Amygdala (tissue), 56 donors: ENCODE measurements around the gene UNG.

Experiments
- DNase-seq, 56 donors: peaks; one replicate each; lab custom pipeline; 2025; lab: John Stamatoyannopoulos, UW

UNG gene

DNA sequence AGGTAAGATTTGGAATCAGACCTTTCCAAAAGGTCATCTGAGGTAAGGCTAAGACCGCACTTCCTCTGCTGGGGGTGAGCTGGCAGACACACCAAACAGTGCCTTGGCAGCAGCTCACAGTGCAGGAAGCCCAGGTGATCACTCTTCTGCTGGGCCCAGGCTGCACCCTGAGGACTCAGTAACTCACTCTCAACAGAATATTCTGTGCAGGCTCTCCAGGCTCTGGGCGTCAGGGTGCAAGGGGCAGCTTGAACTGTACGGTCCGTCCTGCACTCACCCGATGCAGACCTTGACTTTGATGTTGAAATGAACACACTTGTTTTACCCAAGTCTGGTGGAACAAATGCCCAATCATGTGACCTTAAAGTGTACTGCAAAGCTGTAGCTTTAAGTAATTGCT, 10.1 kb upstream of the UNG start:
- DNase-seq, result no peak

DNA sequence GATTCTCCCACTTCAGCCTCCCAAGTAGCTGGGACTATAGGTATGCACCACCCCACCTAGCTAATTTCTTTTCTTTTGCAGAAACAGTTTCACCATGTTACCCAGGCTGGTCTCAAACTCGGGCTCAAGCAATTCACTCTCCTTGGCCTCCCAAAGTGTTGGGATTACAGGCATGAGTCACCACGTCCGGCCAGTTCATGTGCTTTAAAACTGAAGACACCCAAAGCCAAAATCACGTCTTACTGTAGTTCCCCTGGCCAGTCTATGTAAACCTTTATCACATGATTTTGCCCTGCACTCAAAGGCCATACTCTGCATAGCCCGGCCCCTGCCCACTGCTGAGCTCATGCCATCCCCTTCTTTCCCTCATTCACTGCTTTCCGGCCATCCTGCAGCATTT, 8.6 kb upstream of the UNG start:
- no peak for DNase-seq

DNA sequence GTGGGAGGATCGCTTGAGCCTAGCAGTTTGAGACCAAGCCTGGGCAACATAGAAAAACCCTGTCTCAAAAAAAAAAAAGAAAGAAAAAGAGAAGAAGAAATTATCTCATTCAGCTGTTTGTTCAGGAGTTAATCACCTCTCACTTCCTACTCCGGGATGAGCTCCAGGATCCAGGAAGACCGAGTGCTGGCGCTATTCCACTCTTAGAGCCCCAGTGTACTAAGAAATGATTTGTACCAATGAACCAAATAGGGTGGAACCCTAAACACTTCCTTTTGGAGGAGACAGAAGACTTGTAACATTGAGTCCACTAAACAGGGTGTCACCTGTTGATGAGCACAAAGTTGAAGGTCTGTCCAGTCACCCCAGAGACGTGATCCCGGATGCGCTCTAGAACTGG, 7.7 kb upstream of the UNG start:
- DNase-seq, result no peak

DNA sequence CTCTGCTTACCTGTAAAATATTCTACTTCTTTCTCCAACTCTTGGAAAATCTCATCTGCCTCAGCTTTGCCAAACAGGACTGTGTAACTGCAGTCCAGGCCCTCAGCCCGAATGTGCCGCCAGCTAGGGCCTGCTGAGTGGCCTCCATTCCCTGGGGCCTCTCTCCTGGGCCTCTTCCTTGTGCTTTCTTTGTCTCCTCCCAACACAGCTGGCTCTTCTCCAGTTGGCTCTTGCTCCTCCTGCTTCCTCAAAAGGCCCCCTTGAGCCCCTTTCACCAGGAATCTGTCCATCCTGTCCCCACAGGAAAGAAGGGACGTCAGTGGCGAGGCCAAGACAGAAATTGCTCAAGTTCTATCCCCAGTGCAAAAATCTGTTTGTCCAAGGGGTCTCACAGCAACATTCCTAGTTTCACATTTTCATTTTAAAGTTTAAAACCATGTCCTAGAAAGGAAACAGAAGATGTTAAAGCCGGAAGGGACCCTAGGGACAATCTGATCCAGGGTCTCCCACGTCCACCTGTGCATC, 4.8 kb upstream of the UNG start:
- no peak for DNase-seq

DNA sequence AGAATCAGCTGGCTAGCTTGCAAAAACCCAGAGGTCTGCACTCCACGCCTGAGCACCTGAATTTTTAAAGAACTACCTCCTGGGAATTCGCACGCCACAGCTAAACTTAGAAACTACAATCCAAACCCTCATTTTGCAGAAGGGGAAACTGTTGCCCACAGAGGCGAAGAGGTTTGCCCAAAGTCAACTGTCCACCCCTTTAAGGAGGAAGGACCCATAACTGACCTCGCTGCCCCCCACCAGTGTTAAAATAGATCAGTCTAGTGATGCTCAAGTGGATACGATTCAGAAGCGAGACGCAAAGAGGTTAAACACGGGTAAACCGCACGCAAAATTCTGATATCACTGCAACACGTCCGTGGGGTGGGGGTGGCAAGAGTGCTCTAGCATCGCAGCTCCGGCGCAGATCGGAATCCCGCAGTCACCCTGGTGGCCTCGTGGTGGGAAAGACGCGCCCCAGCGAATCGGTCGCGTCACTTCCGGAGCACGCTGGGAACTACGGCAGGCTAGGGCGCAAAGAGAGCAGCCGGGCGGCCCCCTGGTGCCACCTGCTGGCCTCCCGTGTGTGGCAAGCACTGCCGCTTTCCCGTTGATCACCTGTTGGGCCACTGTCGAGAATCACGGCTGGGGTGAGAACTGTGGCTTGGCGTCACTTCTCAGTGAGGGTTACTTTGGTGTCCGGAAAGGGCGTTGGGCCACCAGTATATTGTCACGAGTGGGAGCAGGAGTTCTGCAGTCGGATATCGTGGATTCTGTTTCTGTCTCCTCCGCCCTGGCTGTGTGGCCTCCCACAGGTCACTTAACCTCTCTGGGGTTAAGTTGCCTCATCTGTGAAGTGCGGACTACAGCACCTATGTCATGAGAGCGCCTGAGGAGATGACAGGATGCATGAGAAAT, 4.1 kb upstream of the UNG start, which contains the start of gene ALKBH2:
TSS of gene ALKBH2 (minus strand) at position 451 of the 897 bp plus-strand sequence. CDS start 686 bp downstream, outside the sequence.
- DNase-seq, result peak; percentile 39 to 97 (median 84)

DNA sequence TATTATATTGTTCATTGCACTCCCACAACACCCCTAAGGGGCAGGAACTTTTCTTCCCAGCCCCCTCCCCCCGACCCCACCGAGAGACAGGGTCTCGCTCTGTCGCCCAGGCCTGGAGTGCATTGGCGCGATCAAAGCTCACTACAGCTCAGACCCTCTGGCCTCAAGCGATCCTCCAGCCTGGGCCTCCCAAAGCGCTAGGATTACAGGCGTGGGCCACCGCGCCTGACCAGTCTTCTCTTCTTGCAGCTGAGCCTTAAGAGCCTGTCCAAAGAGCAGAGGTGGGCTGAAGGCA, 310 bp upstream of the UNG start:
- no peak for DNase-seq

DNA sequence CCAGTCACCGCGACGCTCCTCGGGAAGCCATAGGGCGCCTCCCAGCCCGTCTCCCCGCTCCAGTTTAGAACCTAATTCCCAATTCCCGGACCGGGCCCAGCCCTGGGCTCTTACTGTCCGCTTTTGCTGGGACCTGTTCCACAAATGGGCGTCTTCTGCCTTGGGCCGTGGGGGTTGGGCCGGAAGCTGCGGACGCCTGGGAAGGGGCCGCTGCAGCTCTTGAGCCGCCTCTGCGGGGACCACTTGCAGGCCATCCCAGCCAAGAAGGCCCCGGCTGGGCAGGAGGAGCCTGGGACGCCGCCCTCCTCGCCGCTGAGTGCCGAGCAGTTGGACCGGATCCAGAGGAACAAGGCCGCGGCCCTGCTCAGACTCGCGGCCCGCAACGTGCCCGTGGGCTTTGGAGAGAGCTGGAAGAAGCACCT, 797 bp downstream of the UNG start:
- DNase-seq, result peak in 1 of 56 donors; percentile 74

DNA sequence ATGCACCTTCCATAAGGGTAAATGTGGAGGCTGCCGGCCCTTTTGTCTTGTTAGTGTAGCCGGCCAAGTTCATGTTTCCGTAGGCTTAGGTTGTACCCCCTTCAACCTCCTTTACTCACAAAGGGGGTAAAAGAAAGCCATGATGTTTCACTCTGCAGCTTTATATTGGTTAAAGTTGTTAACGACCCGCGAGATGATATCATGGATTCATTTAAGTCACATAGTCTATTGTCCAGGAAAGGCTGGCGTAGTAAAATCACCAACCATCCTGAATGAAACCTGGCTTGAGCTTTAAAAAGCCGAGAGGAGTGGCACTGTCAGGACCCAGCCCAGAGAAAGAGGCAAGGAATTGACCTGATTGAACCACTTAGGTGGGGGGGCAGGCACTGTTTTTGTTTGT, 1.3 kb downstream of the UNG start:
- DNase-seq, result no peak

DNA sequence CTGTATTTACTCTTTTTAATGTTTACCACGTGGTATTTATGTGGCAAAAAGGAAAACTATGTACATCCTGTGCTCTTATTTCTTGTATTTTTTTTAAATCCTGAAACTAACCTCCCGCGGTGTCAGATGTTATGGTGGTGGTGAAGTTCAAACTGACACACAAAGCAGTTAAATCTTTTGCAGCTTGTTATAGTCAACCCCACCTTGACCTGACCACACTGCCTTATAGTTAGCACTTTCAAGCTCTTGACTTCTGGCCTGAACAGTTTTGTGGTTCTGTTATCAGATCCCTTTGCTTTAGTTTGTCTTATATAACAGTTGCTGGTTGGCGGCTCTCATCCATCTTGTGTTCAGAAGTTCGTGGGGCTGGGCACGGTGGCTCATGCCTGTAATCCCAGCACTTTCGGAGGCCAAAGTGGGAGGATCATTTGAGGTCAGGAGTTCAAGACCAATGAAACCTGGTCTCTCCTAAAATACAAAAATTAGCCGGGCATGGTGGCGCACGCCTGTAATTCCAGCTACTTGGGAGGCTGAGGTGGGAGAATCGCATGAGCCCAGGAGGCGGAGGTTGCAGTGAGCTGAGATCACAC, 2.1 kb downstream of the UNG start:
- no peak for DNase-seq

DNA sequence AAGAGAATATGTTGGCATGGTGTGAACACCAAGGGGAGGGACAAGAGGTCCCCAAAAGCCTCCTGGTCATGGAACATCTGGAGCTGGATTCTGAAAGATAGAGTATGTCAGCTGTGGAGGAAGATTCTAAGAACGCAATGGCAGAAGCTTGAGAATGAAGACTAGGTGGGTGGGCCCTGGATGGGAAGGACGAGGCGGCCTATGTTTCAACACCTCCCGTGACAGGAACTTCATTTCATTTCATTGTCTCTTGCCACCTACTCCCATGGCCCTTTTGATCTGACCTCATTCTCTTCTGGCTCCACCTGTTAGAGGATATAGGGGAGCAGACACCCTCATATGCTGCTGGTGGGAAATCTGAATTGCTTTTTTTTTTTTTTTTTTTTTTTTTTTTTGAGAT, 3.3 kb downstream of the UNG start:
- DNase-seq, result no peak

DNA sequence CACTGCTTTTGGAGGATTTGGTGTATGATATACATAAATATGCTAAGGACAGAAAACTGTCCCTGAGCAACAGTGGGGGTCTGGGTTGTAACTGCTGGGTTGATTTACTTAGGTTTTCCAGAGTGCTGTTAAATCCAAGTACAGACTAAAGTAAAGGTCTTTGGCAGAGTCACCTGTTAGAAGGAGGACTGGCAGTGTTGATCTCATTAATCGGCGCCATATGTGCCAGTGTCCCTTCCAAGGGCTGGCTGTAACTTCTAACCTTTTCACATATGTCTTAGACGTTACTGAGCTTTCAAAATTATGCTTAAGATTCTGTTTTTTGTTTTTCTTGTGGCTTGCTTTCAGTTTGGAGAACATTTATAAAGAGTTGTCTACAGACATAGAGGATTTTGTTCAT, 5.1 kb downstream of the UNG start:
- DNase-seq, result no peak

DNA sequence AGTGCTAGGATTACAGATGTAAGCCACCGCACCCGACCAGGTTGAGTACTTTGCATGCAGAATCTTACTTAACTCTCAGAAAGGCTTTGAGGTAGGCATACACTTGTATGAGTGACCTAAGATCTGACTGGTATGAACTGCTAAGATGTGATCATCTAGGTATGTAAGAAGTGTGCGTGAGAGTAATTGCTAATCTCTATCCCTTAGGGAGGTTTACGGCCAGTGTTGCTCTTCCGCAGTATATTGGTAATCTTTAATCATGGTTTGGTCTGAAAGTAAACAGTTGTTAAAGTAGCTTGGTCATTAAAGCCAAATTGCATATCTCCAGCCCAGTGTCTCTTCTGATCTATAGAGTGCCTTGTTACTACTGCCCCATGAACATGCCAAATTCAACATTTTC, 7.8 kb downstream of the UNG start:
- DNase-seq, result no peak

DNA sequence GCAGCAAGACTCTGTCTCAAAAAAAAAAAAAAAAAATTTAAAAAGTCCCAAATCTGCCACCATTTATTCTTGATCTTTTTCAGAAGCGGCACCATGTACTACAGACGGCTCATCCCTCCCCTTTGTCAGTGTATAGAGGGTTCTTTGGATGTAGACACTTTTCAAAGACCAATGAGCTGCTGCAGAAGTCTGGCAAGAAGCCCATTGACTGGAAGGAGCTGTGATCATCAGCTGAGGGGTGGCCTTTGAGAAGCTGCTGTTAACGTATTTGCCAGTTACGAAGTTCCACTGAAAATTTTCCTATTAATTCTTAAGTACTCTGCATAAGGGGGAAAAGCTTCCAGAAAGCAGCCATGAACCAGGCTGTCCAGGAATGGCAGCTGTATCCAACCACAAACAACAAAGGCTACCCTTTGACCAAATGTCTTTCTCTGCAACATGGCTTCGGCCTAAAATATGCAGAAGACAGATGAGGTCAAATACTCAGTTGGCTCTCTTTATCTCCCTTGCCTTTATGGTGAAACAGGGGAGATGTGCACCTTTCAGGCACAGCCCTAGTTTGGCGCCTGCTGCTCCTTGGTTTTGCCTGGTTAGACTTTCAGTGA, 12.5 kb downstream of the UNG start:
- DNase-seq, result peak in 4 of 56 donors; percentile 12 to 41 (median 14)

DNA sequence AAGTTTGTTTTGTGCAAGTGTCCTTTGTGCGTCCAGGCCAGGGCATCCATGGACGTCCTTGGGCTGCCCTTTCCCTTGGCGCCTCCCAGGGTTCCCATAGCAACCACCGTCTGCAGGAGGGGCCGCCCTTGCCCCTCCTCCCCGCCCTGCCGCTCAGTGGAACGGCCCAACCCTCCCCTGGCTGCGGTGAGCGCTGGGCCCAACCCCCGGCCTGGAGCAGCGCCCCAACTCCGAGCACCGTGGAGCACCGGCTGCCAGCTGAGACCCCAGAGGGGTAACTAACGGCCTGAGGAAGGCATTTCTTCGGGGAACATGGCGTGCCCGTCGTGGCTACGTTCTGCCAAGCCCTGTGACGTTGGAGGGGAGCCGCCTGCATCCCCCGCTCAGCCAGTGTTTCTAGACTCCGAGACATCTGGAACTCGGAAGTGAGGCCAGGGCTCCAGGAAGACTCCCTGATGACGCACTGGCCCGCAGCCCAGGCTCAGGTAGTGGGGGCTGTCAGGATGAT, 13.6 kb downstream of the UNG start:
- peak; percentile 16 to 93 (median 78) for DNase-seq

DNA sequence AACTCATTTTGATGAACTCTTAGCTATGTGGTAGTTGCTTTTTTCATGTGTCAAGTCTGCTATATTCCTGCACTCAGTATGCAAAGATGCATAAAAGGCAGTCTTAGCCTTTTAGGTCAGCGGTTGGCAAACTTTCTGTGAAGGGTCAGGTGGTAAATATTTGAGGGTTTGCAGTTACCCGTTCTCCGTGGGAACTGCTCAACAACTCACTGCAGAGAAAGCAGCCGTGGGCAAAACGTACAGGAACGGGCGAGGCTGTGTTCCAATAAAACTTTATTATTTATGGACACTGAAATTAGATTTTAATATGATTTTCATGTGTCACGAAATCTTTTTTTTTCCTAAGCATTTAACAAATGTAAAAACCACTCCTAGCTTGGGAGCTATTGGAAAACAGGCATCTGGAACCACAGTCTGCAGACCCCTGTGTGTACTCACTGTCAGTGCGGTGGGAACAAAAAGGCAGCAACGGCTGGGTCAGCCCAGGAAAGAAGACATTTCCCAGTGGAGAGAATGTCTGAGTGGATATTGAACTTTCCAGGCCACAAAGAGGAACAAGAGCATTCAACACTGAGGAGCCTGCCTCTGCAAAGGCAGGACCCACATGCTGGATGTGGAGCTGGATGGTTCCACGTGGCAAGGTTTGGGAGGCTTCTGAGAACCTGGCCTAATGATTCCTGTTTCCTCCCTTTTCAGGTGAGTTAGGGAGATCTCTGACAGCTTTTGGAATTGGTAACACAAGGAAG, 15.5 kb downstream of the UNG start:
- no peak for DNase-seq

DNA sequence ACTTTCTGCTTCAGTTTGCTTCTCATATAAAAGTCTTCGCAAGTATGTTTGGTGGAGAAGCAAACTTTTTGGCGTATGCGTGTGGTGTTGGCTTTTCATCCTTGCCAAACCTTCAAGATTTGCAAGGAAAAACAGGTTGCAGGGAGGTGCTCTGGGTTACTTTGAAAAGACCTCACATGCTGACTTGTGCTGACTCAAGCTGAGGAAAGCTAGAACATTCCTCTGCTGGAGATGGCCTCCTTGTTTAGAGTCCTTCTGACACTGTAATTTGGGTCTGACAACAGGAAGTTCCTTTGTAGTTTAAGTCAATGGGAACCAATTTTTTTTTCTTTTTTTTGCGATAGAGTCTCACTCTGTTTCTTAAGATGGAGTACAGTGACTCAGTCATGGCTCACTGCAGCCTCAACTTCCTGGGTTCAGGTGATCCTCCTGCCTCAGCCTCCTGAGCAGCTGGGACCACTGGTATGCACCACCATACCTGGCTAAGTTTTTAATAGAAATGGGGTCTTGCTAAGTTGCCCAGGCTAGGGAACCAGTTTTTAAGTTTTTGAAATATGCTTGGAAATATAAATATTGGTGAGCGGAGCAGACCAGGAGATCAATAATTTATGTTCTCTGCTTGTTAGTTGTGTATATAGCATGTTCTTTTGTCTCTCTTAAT, 16.4 kb downstream of the UNG start:
- no peak for DNase-seq

DNA sequence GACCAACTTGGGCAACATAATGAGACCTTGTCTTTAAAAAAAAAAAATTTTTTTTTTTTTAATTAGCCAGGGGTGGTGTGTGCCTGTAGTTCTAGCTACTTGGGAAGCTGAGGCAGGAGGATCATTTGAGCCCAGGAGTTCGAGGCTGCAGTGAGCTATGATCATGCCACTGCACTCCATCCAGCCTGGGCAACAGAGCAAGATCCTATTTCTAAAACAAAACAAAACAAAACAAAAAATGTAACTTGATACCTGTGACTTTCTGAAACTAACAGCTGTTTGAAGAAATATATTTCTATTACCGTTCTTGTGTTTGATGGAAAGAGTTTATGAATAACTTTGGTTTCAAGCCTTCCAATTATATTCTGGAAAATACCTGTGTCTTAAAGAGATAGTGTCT, 17.2 kb downstream of the UNG start:
- DNase-seq, result no peak

DNA sequence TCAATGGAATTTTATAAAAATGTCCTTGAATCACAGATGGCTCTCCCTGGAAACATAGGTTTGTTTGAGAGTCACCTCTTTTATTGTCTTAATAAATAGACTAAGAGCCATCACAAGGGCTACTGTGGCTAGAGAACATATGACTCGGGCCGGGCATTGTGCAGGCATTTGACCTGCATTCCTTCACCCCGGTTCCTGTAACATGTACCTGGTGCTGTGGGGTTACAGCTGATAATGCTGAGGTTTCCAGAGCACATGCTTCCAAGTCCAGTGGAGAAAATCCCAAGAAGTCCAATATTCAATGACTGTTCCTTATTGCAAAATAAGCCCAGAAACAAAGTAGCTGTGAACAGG, 18.0 kb downstream of the UNG start:
- DNase-seq, result no peak

DNA sequence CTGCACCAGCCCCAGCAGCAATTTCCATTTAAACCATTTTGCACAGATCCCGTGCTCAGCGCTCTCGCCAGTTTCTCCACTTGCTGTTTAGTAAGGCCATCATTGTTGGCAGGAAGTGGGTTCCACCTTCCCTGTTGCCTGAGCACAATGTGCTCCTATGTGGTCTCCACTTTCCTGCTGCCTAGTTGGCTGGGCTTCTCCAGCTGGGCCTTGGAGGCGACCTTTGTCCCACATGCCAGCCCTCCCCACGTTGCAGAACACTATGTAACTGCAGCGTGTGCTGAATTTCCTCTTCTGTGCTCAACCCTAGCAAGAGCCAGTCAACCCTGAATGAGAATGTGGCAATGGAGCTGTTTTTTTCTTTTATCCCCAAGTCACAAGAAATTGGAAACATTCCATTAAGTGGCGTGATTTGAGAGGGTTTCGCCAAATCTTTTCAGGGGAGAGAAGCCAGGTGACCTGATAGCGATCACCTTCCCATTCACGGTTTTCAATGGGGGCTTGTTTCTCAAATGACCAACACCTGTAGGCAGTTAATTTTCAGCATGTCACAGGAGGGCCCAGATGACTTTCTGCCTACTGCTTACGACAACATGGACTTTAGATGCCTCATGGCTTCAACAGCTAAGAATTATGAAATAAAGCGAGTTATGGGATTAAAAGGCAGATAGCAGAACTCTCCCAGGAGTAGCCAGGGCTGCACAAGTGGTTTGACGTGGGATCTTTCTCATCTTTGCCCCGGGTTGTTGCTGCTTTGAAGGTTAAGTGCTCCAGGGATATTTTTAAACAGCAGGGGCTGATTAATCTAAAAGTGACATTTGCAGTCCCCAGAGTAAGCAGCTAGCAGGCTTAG, 18.6 kb downstream of the UNG start, which contains the start of gene ACACB:
TSS of gene ACACB (plus strand) at position 830 of the 853 bp plus-strand sequence. CDS start 22,819 bp downstream, outside the sequence.
- peak in 52 of 56 donors; percentile 12 to 92 (median 66) for DNase-seq
